PFSK-1 (cell line): ENCODE data around the gene KCTD3.

Source experiments
- FOXP2 ChIP-seq: optimal IDR thresholded peaks from 2 replicates; pipeline ENCODE3; 2011; ENCODE audit warnings: borderline replicate concordance, control low read depth, inconsistent platforms; ENCODE audit not compliant: insufficient read depth; ENCODE audit errors: extremely low read length, extremely low read depth
- POLR2AphosphoS5 ChIP-seq: IDR thresholded peaks from 2 replicates; pipeline ENCODE4 v1.6.1; 2012; ENCODE audit warnings: low read depth, mild to moderate bottlenecking, control low read depth, low read length, moderate library complexity
- SIN3A ChIP-seq: IDR thresholded peaks from 2 replicates; pipeline ENCODE4 v1.6.1; 2012; ENCODE audit warnings: mild to moderate bottlenecking, low read length, moderate library complexity, borderline replicate concordance; ENCODE audit not compliant: insufficient read depth
- TAF1 ChIP-seq: IDR thresholded peaks from 2 replicates; pipeline ENCODE4 v1.6.1; 2012; ENCODE audit warnings: low read length, control low read depth, borderline replicate concordance; ENCODE audit not compliant: insufficient read depth
- TF ChIP-seq, protein P1 (sequence below), 2 experiments: IDR thresholded peaks; 2 replicates each; pipeline versions ENCODE4 v1.6.1 to v1.8.0; 2011 to 2012; ENCODE audit warnings: low read depth in 2 of 2, low read length in 2 of 2, control low read depth in 1 of 2, inconsistent platforms in 1 of 2, mild to moderate bottlenecking in 1 of 2, moderate library complexity in 1 of 2; ENCODE audit not compliant: insufficient read depth in 1 of 2

KCTD3 gene

GRCh38 chr1:215631489-215631888 lies 64.4 kb downstream of the KCTD3 start:
- TF ChIP-seq TAF1 (no peak), SIN3A (no peak), FOXP2 (no peak), POLR2AphosphoS5 (no peak)
- TF ChIP-seq, protein P1, sequence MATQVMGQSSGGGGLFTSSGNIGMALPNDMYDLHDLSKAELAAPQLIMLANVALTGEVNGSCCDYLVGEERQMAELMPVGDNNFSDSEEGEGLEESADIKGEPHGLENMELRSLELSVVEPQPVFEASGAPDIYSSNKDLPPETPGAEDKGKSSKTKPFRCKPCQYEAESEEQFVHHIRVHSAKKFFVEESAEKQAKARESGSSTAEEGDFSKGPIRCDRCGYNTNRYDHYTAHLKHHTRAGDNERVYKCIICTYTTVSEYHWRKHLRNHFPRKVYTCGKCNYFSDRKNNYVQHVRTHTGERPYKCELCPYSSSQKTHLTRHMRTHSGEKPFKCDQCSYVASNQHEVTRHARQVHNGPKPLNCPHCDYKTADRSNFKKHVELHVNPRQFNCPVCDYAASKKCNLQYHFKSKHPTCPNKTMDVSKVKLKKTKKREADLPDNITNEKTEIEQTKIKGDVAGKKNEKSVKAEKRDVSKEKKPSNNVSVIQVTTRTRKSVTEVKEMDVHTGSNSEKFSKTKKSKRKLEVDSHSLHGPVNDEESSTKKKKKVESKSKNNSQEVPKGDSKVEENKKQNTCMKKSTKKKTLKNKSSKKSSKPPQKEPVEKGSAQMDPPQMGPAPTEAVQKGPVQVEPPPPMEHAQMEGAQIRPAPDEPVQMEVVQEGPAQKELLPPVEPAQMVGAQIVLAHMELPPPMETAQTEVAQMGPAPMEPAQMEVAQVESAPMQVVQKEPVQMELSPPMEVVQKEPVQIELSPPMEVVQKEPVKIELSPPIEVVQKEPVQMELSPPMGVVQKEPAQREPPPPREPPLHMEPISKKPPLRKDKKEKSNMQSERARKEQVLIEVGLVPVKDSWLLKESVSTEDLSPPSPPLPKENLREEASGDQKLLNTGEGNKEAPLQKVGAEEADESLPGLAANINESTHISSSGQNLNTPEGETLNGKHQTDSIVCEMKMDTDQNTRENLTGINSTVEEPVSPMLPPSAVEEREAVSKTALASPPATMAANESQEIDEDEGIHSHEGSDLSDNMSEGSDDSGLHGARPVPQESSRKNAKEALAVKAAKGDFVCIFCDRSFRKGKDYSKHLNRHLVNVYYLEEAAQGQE (IDR thresholded peaks at IDR 0.05; ENCODE audit: insufficient read depth in 1 of 2, low read depth in 2 of 2, low read length in 2 of 2) = no peak

DNA sequence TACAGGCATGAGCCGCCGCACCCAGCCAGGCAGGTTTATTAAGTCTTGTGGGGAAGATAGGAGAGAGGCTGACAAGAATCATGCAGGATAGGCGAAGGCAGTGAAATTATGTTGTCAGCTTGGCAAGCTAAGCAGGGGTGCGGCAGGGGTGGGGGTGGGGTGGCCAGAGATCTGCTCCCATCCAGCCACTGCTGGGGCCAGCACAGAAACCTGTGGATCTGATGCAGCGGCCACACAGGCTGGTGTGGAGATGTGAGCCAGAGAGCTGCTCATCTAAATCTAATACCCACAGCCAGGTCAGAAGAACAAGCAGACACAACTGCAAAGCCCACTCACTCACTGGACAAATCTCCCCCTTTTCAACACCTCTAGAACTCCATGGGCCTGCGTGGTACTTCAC lies 68.7 kb downstream of the KCTD3 start:
- TF ChIP-seq SIN3A = no peak
- TF ChIP-seq TAF1 = no peak
- TF ChIP-seq POLR2AphosphoS5 = no peak
- no peak for TF ChIP-seq FOXP2
- TF ChIP-seq, protein P1 (IDR thresholded peaks at IDR 0.05; ENCODE audit: insufficient read depth in 1 of 2, low read depth in 2 of 2, low read length in 2 of 2) = no peak

- no peak for TF ChIP-seq SIN3A
- TF ChIP-seq, protein P1 (IDR thresholded peaks at IDR 0.05; ENCODE audit: insufficient read depth in 1 of 2, low read depth in 2 of 2, low read length in 2 of 2) = no peak
- TF ChIP-seq TAF1 = no peak
- TF ChIP-seq POLR2AphosphoS5 = no peak
- no peak for TF ChIP-seq FOXP2
Observed at GRCh38 chr1:215636258-215636965, 69.3 kb downstream of the KCTD3 start.

DNA sequence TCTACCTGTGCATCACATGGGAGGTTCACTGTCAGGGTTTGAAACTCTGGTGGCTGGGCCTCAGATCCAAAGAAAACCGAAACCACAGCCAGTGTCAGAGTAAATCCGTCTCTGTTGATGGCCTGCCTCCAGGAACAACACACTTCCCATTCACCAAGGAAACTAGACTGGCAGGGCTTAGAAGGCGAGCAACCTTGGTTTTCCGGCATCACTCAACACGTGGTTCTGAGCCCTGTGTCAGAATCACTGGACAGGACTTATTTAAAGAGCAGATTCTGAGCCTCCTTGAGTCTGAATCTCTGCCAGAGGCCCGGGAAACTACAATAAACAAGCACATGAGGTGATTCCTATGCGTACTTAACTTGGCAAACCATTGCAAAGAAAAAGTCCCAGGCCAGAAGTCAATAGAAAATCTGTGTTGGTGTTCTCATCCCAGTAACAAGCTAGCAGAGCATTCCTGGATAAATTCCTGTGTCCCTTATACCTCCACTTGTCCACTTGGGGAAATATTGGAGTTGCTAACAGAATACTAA lies 70.0 kb downstream of the KCTD3 start:
- TF ChIP-seq SIN3A (no peak), TAF1 (no peak), FOXP2 (no peak), POLR2AphosphoS5 (no peak)
- TF ChIP-seq, protein P1 (IDR thresholded peaks at IDR 0.05; ENCODE audit: insufficient read depth in 1 of 2, low read depth in 2 of 2, low read length in 2 of 2) = no peak
